Endothelial cell of umbilical vein (primary cell): ENCODE measurements around the gene ARSD. TPM values are rescaled to one million over a fixed set of nuclear protein-coding genes. Genes with fewer than 3 reads are reported as not detected.
A peak's percentile ranks its signal among the peaks of the same experiment; 100 is the strongest.

ENCODE experiments used
- BruUV-seq: library from RNA; stranded (reverse); fragments of 400-500 nt; replicated peaks from 2 replicates; lab custom pipeline; 2021; lab: Mats Ljungman, UMichigan
- CTCF ChIA-PET: fragments of 300-600, 350-600 bp; sonication (Branson Sonifier 250); formaldehyde crosslinking; loops from one replicate; lab custom pipeline; 2021; ENCODE audit warnings: antibody characterized with exemption, inconsistent platforms; lab: Charles Lee
- POLR2A ChIA-PET: fragments of 300-600, 350-600 bp; sonication (Branson Sonifier 250); formaldehyde crosslinking; loops from one replicate; lab custom pipeline; 2021; ENCODE audit warnings: antibody characterized with exemption, inconsistent platforms; lab: Charles Lee
- DNase-seq: peaks from one replicate; pipeline ENCODE4 v3.0.0-alpha.2; 2011; ENCODE audit warnings: low read depth, low spot score
- FAIRE-seq: peaks from 2 replicates; lab custom pipeline; 2011; peaks lifted over from hg19 to GRCh38; lab: Jason Lieb, UNC
- H2AFZ ChIP-seq: 2 replicates; pipeline ENCODE4 v1.6.0; 2012; ENCODE audit warnings: low read depth, low read length, control low read depth, inconsistent platforms
- H3K27ac ChIP-seq: 2 replicates; pipeline ENCODE4 v1.5.1; 2011; ENCODE audit warnings: low read depth, mild to moderate bottlenecking, control low read depth, low read length, moderate library complexity; ENCODE audit not compliant: insufficient read depth
- H3K27me3 ChIP-seq, 2 experiments: 2 replicates each; pipeline versions ENCODE4 v1.6.0 to v1.6.1; 2011; ENCODE audit warnings: low read length in 2 of 2, mixed read lengths in 1 of 2; ENCODE audit not compliant: control insufficient read depth in 2 of 2, insufficient read depth in 2 of 2
- H3K36me3 ChIP-seq, 2 experiments: 2 replicates in 1 of 2; 3 replicates in 1 of 2; pipeline ENCODE4 v1.5.1; 2011; ENCODE audit warnings: low read length in 2 of 2, mild to moderate bottlenecking in 1 of 2, moderate library complexity in 1 of 2; ENCODE audit not compliant: control insufficient read depth in 2 of 2, insufficient read depth in 2 of 2; ENCODE audit errors: extremely low read depth in 1 of 2
- H3K4me1 ChIP-seq: 3 replicates; pipeline ENCODE4 v1.5.1; 2011; ENCODE audit warnings: mild to moderate bottlenecking, low read length; ENCODE audit not compliant: control insufficient read depth, insufficient read depth; ENCODE audit errors: extremely low read depth
- H3K4me2 ChIP-seq: 2 replicates; pipeline ENCODE4 v1.6.1; 2011; ENCODE audit warnings: low read length, control low read depth, mixed read lengths; ENCODE audit not compliant: insufficient read depth
- H3K4me3 ChIP-seq, 3 experiments: fragments of 200-600 bp in 1 of 3; sonication (generic), shearing (Covaris generic) in 1 of 3; replicated peaks in 1 of 3; 2 replicates each; pipeline ENCODE4 v1.5.1; 2011 to 2016; ENCODE audit warnings: control low read depth in 3 of 3, low read length in 3 of 3, mild to moderate bottlenecking in 2 of 3, inconsistent platforms in 1 of 3, low read depth in 1 of 3, moderate library complexity in 1 of 3; ENCODE audit not compliant: insufficient read depth in 1 of 3
- H3K79me2 ChIP-seq: 2 replicates; pipeline ENCODE4 v1.6.0; 2012; ENCODE audit warnings: low read length, inconsistent platforms; ENCODE audit not compliant: control insufficient read depth, insufficient read depth
- H3K9ac ChIP-seq: replicated peaks from 2 replicates; pipeline ENCODE3; 2011; ENCODE audit warnings: low read length, control low read depth; ENCODE audit not compliant: insufficient read depth; ENCODE audit errors: extremely low read depth
- H3K9me1 ChIP-seq: replicated peaks from 3 replicates; pipeline ENCODE4 v1.6.0; 2011; ENCODE audit warnings: mild to moderate bottlenecking, low read length; ENCODE audit not compliant: control insufficient read depth, insufficient read depth; ENCODE audit errors: extremely low read depth
- H3K9me3 ChIP-seq: replicated peaks from 2 replicates; pipeline ENCODE4 v1.5.1; 2012; ENCODE audit warnings: low read length, inconsistent platforms; ENCODE audit not compliant: control insufficient read depth, insufficient read depth
- H4K20me1 ChIP-seq: replicated peaks from 2 replicates; pipeline ENCODE3; 2011; ENCODE audit warnings: mild to moderate bottlenecking, low read length; ENCODE audit not compliant: control insufficient read depth, insufficient read depth; ENCODE audit errors: extremely low read depth
- CTCF ChIP-seq, 2 donors: IDR thresholded peaks; 1 replicate in 1 of 2; 2 replicates in 1 of 2; pipeline ENCODE4 v1.5.1; 2011; ENCODE audit warnings: low read length in 2 of 2, mild to moderate bottlenecking in 2 of 2, moderate library complexity in 2 of 2, control low read depth in 1 of 2, inconsistent platforms in 1 of 2, low read depth in 1 of 2; ENCODE audit not compliant: insufficient read depth in 1 of 2; ENCODE audit errors: extremely low read depth in 1 of 2
- EZH2 ChIP-seq: IDR thresholded peaks from 2 replicates; pipeline ENCODE4 v1.6.1; 2012; ENCODE audit warnings: borderline replicate concordance, low read depth, mild to moderate bottlenecking, moderate library complexity, low read length, inconsistent platforms; ENCODE audit not compliant: severe bottlenecking
- FOS ChIP-seq: IDR thresholded peaks from 2 replicates; pipeline ENCODE4 v1.6.1; 2011; ENCODE audit warnings: mild to moderate bottlenecking, low read length, moderate library complexity, borderline replicate concordance; ENCODE audit not compliant: insufficient read depth
- GATA2 ChIP-seq: IDR thresholded peaks from 2 replicates; pipeline ENCODE4 v1.7.0; 2011; ENCODE audit warnings: low read depth, mild to moderate bottlenecking, moderate library complexity, mixed read lengths, low read length; ENCODE audit not compliant: insufficient read length, insufficient read depth
- JUN ChIP-seq: IDR thresholded peaks from 2 replicates; pipeline ENCODE4 v1.6.1; 2011; ENCODE audit warnings: borderline replicate concordance, low read depth; ENCODE audit not compliant: insufficient read length, insufficient read depth
- MYC ChIP-seq: IDR thresholded peaks from one replicate; pipeline ENCODE4 v1.6.1; 2011; ENCODE audit warnings: mild to moderate bottlenecking, low read depth, low read length
- POLR2AphosphoS5 ChIP-seq: IDR thresholded peaks from 2 replicates; pipeline ENCODE4 v1.6.1; 2012; ENCODE audit warnings: low read depth, mild to moderate bottlenecking, control low read depth, low read length, moderate library complexity; ENCODE audit not compliant: insufficient read depth
- dilution Hi-C: fragments of 300-500 bp; cut with MboI; formaldehyde crosslinking; loops from one replicate; pipeline ENCODE4 v1.15.0; 2019; ENCODE audit warnings: low sequenced_read_pairs; ENCODE audit not compliant: extremely low pct_ligation_motif_present
- intact Hi-C: fragments of 100-400 bp; cut with micrococcal nuclease; formaldehyde crosslinking; loops from one replicate; pipeline ENCODE4 v1.10.0; 2022
- polyA plus RNA-seq, 4 experiments: library from polyadenylated mRNA; depleted of rRNA in 3 of 4; stranded (reverse) in 3 of 4; unstranded in 1 of 4; fragments of >200 nt; gene quantifications; 2 replicates each; pipeline versions ENCODE4 v1.2.1 to v1.2.3, GENCODE V29; 2011 to 2012; ENCODE audit warnings: missing spikeins in 1 of 4
- total RNA-seq: library from RNA; stranded (reverse); gene quantifications from 2 replicates; pipeline ENCODE4 v1.2.3, GENCODE V29; 2021
- TF ChIP-seq, protein P1 (sequence below): IDR thresholded peaks from 2 replicates; pipeline ENCODE4 v1.6.1; 2011; ENCODE audit not compliant: insufficient read depth, insufficient read length

ARSD gene
- total and polyA plus RNA-seq, 2 donors (not counting 3 experiments of a cell fraction or from before 2014, with no cell fraction given), result 15.5 to 18.6 TPM

- DNase-seq (no peak), FAIRE-seq (no peak)
- no peaks in the 10 kb centered on the region for H3K9me3 ChIP-seq
- dilution Hi-C loops (no loop called here), intact Hi-C loops (loop anchor here (5.0 kb wide), 1 partner anchor 159 kb away; no protein-coding TSS in a partner anchor)
- H3K27me3 ChIP-seq, result no peaks in the 10 kb centered on the region
- no peaks in the 10 kb centered on the region for H3K9me1 ChIP-seq
- no peak overlapping the region for H2AFZ ChIP-seq
- H3K4me1 ChIP-seq, result no peaks in the 10 kb centered on the region
- no peak overlapping the region for H3K9ac ChIP-seq
- H3K27ac ChIP-seq, result no peak overlapping the region
- H3K79me2 ChIP-seq, result no peaks in the 10 kb centered on the region
- ChIA-PET POLR2A (no interaction called here), CTCF (interaction anchor here (0.5 kb wide), 1 partner anchor 18 kb away, joined by 3 read pairs; no protein-coding TSS in a partner anchor)
- no TSS peak for BruUV-seq
- no peak overlapping the region for H3K4me2 ChIP-seq
- no peaks in the 10 kb centered on the region for H4K20me1 ChIP-seq
- no peaks in the 10 kb centered on the region for H3K36me3 ChIP-seq
- no peak for TF ChIP-seq JUN
- no peak for TF ChIP-seq FOS
- no peak for TF ChIP-seq EZH2
- TF ChIP-seq MYC, result no peak
- TF ChIP-seq GATA2, result no peak
- no peak for TF ChIP-seq POLR2AphosphoS5
- no peak overlapping the region for H3K4me3 ChIP-seq
Observed at GRCh38 chrX:2878563-2878962, 50.6 kb downstream of the ARSD start.

DNA sequence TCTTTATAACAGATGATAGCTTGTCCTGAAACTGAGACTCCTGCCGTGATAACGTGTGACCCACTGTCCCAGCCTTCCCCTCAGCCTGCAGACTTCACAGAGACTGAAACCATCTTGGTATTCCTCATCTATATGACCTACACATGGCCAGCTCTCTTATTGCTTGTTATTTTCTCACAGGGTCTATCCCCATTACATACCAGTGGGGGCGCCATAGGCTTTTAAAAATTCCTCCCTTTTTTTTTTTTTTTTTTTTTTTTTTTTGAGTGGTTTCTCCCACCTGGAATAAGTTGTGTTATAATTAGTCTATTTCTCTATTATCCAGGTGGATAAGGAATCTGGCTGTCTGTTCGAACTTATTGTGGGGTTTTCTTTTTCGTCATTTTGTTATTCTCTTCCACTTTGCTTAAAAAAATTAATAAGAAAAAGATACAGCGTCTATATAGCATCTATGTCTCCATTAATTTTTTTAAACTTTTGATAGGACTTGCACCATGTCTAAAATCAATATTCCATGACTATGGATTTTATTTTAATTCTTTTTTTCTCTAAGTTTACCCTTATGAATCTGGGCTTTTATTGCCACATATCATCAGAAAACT is 53.2 kb downstream of the ARSD start:
- TF ChIP-seq, protein P1, sequence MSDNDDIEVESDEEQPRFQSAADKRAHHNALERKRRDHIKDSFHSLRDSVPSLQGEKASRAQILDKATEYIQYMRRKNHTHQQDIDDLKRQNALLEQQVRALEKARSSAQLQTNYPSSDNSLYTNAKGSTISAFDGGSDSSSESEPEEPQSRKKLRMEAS, result no peak
- TF ChIP-seq CTCF (IDR thresholded peaks at IDR 0.05; ENCODE audit: extremely low read depth in 1 of 2, insufficient read depth in 1 of 2, low read depth in 1 of 2, low read length in 2 of 2), result peak; percentile 23 to 40
- no peak overlapping the region for H3K4me3 ChIP-seq
- intact Hi-C loops, result loop anchor here (5.0 kb wide), 1 partner anchor 161 kb away; no protein-coding TSS in a partner anchor
- H4K20me1 ChIP-seq, result no peaks in the 10 kb centered on the region
- H3K36me3 ChIP-seq, result no peaks in the 10 kb centered on the region
- H3K9me1 ChIP-seq, result no peaks in the 10 kb centered on the region
- no peak overlapping the region for H3K9ac ChIP-seq
- DNase-seq, result no peak
- no peak overlapping the region for H3K4me2 ChIP-seq
- H3K79me2 ChIP-seq, result no peaks in the 10 kb centered on the region
- no peak overlapping the region for H2AFZ ChIP-seq
- FAIRE-seq, result no peak
- CTCF ChIA-PET, result interaction anchor here (0.5 to 1.1 kb wide), 17 partner anchors 18 to 945 kb away, joined by 3 to 22 read pairs (median 3); no protein-coding TSS in a partner anchor
- H3K4me1 ChIP-seq, result no peaks in the 10 kb centered on the region
- H3K27me3 ChIP-seq, result no peaks in the 10 kb centered on the region
- POLR2A ChIA-PET, result no interaction called here
- no peak overlapping the region for H3K27ac ChIP-seq
- H3K9me3 ChIP-seq, result no peaks in the 10 kb centered on the region
- dilution Hi-C loops, result no loop called here
- BruUV-seq, result no TSS peak
